Measurements from ENCODE around the gene ASB18.

ASB18 gene

DNA sequence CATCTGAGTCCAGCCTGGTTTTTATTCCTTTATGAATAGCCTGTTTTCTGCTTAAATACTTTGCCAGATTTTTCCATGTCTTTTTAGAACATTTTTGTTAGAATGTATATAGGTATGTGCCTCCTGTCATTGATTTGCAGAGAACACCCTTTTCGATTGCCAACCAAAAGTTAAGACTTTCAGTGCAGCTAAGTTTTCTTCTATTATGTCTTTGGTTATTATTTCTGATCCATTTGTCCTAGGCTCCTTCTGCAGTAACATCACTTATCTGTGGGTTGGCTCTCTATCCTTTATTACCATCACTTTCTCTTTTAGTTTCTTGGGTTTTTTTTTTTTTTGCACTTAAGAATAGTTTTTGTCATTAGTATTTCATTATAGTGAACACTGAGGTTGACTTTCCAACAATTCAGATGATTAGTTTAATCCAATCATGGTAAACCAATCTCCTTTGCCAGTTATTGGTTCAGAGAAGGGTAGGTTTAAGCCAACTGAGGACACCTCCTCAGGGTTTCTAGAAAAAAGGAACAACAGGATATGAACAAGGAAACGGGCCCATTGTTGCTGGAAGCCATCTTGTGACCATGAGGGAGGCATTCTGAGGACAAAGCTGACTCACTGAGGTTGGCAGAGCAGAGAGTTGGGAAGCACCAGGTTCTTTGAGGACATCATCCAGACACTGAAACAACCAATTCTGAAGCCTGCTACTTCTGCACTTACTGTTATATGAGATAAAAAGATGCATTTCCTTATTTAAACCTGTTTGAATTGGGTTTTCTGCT is 58.1 kb downstream of the ASB18 start:
- DNase-seq = no peak

DNA sequence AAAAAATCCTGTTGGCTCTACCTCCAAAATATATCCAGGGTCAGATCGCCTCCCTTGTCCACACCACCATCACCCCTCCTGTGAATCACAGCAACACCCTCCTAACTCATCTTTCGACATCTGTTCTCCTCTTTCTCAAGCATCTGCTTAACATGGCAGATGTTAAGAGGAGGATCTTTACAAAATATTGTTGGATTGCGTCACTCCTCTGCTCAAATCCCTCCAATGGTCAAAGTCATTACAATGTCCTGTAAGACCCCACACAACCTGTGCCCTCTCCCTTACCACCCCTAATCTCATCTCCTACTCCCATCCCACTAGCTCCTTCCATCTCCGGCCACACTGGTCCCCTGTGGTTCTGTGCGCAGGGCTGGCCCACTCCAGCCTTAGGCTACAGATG is 59.3 kb downstream of the ASB18 start:
- no peak for DNase-seq

DNA sequence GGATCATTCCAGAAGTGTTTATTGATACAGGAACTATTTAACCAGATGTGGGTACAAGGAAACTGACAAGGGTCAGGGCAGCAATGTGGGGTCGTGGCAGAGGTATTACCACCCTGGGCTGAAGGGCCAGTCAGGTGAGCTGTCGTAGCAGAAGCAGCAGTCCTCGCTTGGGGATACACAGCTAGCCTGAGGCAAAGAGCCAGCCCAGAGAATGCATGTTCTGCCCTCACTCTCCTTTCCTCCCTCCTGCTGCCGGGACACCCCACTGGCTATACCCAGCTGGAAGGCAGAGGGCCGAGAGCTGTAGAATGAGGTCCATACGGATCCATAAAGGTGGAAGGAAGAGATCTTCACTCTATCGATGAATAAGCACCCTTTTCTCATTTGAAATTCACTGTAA is 63.8 kb downstream of the ASB18 start:
- DNase-seq = no peak

DNA sequence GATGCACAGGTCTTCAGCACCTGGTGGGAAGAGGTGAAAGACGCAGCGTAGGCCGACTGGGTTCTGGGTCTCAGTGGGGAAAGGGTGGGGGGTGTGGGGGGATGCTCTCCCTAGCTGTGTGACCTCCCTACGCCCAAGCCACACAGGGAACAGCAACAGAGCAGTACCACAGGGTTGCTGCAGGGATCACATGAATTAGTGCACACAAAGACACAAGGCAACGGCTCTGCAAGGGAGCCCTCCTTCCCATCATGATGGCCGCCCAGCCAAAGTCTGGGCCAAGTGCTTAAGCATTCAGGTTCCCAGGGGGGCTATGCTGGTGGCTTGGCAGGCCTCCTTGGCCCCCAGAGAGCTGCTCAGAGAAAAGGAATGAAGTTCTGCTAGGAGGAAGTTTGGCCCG is 67.8 kb downstream of the ASB18 start:
- DNase-seq = no peak

DNA sequence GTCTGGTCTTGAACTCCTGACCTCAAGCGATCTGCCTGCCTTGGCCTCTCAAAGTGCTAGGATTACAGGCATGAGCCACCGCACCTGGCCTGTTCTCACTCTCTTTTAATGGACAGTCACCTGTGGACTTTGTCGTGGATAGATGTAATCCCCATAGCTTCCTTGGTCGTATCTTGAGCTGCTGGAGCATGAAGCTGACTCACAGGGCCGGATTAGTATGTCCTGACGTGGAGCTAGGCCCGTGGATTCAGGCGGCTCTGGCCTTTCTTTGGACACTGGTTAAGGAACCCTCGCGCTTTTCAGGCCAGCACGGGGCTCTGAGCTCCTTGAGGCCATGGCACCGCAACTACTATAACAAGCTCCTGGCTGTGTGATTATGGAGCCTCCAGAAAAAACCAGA is 68.5 kb downstream of the ASB18 start:
- DNase-seq = no peak

DNA sequence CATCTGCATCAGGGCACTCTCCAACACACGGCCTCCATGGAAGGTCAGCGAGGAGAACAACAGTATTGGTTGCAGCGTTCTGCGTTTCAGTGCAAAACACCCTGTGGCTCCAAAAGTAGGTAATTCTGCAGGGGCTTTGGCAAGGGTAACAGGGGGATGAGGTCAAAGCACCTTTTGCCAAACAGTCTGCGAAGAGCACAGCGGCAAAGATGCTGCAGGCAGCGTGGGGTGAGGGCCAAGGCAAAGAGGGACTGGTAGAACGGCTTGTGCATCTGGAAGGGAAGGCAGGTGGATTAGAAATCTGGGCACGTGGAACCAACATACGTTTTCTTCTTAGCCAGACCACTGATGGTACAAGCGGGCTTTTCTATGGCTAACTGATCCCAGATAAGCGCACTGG is 69.4 kb downstream of the ASB18 start:
- DNase-seq = no peak

DNA sequence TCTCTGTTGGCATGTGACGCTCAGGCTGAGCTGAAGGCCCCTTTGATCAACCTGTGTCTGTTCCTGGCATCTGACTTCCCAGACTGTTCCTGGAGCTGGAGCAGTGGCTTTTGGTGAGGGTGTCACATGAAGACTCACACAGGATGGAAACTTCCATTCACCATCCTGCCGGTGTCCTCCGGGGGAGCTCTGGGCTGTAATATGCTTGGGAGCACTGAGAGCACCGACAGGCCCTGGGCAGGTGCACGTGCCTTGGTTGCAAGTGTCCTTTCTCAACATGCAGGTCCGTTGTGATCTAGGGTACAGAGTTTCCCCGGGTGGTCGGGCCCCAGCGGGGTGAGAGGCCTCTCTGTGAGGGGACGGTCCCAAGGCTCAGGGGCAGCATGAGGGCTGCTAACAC is 71.2 kb downstream of the ASB18 start:
- no peak for DNase-seq

DNA sequence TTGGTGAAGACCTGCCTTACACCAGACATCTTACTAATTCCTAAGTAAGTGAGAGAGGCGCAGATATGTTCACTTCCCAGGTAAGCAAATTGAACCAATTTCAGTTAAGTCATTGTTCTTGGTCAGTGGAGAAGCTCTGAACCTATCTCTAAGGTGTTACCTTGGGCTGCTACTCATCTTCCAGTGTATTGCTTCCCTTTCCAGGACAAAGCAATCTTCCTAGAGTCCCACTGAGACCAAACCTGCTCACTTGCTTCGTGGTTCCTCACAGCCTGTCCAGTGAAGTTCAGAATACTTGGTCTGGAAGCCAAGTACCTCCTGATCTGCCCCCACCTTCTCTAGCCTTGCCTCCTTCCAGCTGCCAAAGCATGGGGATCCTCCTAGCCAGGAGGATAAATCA is 73.5 kb downstream of the ASB18 start:
- DNase-seq = no peak

DNA sequence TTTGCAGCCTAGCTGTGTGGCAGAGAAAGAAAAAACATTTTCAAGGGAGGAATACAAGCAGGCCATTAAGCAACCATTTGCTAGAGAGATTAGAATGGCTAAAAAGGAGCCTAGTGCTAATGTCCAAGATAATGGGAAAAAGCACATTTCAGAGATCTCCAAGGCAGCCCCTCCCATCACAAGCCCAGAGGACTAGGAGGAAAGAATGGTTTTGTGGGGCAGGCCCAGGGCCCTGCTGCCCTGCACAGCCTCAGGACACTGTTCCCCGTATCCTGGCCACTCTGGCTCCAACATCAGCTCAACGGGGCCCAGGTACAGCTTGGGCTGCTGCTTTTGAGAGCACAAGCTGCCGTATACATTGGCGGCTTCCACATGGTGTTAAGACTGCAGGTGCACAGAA is 79.5 kb downstream of the ASB18 start:
- DNase-seq = no peak

DNA sequence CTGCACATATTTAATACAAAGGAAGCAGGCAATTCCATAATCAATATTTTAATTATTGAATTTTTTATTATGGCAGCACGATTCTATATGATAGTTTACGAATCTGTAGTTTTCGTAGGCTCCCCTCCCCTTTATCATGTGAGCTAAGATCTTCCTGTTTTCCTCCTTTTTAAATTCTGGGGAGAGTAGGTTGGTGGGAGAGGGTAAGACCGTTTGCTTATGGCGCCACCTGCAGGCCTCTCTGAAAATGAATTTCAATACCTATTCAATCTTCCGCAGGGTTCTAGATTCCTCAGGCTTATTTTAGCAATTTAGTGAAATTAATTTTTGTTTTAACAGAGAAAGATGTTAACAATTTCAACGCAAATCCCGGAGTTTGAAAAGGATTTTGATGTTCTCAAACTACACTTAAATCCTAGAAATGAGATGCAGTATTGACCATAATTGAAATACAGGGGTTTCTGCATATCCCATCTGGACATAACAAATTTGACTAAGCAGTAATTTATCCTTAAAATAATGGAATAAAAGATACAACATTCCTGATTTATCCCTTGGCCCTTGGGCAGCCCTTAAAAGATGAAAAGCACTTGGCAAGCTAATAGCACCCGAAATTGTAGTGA is 83.3 kb downstream of the ASB18 start:
- DNase-seq = no peak

DNA sequence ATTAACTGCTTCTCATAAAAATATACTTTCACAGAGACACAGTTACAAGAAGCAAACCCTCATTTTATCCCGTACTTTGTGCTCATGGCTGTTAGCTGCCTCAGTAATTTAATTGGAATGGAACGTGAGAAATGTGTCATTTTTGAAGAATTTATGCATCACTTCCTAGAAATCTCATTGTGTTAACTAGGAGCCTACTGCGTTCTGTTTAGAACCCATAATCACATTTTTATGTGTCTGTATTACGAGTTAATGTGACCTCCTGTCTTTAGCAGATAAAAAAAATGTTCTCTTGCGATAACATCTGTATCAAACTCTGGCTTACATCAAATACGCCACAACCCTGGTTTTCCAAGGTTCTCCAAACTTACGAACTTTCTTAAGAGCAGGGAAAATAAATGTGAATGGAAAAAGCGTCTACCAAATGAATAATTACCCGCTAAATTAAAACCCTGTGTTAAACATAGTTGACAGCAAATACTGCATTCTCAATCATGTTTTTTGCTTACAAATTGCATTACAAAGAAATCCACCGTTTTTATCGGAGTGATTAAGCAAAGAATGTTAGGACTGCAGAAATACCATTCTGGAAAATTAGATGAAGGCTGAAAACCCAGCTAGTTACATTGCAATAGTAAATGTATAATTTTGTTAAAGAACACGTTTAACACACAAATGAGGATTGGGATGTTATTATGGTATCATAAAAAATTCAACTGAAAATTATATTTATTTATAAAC is 84.0 kb downstream of the ASB18 start:
- no peak for DNase-seq

DNA sequence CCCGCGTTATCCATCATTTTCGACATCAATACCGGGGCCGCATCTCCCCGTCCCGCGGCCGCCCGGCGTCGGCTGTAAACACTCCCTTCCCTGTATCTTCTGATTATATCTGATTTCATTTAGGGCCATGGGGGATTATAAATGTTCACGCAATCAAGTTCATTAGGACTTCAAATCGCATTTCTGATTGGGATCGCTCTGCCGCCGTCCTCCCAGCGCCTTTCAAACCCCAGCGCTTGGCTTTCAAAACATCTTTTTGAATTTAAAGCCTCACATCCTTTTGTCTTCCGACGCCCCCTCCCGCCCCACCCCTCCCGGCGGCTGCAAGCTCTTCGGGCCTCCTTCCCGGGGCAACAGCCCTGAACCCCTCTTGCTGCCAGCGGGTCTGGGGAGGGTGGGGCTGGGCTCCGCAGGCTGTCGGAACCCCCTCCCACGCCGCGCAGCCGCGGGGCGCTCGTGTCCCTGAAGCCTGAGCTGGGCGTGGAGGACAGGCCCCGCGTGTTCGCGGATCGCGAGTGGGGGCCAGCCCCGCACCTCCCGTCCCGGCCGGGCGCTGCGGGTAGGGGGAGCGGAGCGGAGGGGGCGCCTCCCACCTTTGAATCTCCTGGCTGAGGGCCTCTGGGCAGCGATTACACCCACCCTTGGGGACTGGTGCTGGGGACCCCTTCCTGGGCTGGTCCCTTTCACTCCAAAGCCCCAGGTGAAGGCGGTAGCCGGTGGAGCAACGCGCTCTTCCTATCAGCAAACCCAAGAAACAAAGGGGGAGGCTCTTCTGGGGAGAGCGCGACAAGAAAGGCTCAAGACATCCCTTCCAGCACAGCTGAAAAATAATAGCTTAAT is 84.8 kb downstream of the ASB18 start:
- DNase-seq = no peak

DNA sequence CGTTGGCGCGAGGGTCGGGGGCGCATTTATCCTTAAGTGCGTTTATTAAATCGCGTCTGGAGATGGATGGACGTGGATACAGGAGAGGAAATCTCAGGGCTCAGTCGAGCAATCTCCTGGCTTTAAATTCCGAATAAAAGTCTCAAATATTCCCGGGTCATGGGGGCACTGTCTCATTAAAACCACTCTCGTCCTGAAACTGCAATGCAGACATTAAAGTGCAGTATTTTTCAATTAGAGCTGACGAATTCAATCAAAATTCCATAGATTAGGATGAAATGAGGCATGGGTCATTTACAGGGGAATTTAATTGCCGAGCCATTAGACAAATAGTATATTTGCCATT is 85.3 kb downstream of the ASB18 start:
- no peak for DNase-seq

DNA sequence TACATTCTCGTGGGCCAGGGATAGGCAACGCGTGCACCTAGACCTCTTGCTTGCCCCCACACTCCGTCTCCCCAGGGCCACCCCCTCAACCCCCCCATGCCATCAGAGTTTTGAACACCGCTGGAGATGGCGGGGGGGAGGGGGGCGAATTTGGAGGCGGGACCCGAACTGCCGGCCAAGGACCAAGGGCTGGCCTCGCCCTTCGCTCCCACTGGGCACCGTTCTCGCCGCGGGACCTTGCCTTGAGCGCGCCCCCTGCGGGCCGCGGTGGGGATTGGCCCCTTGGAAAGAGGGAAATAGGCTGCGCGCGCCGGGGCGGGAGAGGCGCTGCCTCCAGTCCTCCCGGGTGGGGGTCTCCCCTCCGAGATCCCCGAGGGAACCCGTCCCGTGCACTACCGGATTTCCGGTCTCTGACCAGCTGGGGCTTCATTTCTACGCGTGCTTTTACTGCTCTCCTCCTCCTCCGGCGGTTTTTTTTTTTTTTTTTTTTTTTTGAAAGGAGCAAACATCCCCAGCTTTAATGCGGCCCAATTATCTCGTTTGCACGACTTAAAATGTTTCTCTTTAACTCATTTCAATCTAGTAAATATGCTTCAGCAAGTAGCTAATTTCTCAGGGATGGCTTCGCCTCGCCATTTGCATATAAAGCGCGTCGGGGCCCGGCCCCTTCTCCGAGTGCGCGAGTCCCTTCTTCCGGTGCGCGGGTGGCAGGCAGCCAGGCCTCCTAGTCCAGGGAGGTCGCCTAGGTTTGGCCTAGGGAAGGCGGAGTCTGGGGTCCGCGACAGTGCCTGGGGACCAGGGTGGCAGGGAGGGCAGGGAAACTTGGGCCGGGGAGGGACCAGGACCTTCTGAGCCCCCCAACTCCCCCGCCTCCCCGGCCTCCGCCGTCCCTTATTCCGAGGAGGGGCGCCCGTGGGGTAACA is 86.0 kb downstream of the ASB18 start:
- peak; percentile 68 for DNase-seq

DNA sequence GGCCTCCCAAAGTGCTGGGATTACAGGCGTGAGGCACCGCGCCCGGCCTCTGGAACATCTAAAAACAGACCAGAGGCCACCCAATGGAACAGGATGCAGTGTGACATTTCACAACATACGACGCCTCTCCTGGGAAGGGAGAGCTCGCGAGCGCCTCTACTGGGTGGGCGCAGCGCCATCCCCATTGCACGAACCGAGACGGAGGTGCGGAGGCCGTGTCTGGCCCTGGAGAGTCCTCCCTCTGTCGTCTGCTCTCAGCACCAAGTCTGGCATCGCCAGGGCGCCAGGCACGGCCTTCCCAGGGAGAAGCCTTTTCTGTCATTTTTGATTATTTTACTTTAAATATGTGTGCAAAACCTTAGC is 86.6 kb downstream of the ASB18 start:
- no peak for DNase-seq

DNA sequence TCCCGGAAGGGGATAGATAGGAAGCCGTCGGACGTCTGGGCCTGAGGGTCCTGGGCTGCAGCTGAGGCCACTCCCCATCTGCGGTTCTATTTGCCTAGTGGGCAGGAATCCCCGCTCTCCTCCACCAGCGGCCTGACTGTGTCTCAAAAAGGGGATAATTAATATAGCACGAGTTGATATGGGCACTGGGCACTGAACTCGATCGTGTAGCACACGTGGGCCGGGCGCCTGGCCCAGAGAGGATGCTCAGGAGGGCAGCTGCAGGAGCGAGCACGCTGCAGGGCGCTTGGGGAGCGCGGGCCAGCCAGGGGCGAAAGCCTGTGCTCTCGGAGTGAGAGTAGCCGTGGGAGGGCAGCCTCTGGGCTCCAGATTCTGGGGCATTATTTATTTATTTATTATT is 87.3 kb downstream of the ASB18 start:
- DNase-seq = no peak

DNA sequence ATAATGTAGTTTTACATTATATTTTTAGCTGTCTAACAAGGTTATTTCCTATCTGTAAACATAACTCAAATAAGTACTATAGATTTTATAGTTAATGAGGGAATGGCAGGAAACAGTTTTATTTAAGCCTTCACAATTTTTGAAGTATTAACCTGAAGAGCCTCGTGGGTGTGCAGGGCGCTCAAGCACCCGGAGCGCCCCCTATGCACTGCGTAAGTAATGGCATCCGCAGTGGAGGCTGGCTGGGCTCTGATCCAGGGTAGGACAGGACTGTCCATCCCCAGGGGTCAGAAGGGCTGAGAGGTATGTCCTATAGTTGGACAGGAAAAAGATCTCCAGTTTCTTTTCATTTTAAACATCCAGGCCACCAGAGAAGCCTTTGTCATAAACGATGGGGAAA is 87.8 kb downstream of the ASB18 start:
- no peak for DNase-seq

DNA sequence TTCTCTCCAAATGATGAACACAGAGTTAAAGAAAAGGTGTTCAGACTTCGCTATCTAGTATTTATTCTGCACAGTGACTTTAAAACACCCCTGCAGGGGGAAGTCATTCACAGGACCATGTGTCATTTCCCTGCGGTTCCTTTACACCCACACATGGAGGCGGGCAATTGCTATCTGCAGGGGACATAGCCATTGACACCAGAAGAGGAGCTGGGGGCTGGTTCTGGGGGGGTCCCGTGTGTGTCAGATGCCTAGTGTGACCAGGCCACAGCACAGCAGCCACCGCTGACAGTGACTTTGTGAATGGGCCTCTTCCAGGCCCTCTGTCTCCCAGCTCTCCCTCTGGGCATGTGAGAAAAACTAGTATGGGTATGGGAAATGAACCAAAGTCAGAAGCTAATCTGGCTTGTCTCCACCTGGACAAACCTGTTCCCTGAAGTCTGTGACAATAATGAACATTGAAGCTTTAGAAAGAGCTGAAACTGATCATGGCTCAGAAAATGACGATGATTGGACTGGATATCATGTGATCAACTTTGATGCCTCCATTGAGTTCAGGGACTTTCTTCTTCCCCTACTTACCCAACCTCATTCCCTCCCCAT is 88.6 kb downstream of the ASB18 start:
- no peak for DNase-seq

DNA sequence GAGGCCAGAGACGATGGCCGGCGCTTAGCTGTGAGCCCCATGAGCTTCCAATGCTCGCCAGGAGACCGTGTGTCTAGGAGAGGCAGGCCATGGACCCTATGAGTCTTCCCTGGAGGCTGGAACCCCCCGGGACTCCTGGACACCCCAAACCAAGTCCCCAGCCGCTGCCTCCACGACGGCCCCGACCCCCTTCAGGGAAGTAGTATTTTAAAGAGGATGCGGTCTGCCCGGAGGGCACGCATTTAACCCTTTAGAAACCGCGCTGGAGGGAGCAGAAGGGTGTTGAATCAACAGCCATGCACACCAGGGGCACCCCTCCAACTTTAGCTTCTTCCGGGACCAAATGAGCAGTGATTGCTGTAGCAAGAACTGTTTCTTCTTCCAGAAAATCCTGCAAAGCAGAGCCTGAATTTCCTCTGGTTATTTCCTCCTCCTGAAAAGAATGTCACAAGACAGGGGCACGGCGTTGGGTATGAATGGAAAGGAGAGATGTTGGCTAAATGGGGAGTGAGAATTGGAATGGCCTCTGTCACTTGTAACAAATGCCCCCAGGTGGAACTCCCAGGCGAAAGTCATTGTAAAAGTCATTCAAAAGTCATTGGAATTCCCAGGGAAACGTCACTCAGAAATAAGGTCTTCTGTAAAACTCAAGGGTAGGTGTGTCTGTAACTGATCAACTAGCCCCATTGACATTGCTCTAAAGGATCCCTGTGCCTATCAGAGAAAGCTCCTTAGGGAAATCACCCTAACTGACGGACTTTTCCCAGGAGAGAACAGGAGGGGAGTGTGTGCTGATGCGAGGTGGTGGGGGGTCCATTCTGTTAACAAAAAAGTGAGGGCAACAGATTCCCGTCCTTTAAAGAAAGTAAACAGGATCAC is 90.2 kb downstream of the ASB18 start:
- no peak for DNase-seq

DNA sequence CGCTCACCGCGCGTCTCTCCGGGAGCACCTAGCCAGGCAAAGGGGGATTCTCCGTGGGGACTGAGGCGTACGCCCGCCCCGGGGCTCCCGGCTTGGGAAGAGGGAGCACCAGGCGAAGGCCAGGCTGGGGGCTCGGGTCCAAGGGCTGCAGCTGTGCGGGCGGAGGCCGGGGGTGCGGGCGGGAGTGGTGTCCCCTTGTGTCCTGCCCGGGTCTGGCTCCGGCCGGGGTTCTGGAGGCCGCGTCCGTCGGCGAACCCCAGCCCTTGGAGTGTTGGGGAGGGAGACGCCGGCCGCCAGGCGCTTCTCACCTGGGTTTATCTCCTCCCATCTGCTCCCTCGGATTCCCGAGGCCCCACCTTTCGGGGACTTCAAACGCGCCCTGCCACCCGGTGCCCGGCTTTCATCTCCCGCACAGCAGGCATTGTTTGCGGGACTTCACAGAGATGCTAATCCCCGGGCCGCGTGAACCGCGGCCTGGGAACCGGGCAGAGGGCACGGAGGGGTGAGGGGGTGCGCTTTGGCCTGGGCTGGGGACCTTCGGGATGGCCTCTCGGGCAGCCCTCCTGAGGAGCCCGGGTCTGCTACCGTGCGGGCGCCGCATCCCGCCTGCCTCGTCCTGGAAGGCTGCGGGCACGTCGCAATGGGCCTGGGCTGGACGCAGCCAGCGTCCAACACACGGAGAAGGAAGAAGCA is 91.0 kb downstream of the ASB18 start:
- DNase-seq = no peak

All from left hindlimb (tissue), 1 donor.